ENCODE results near the gene EXOC3L1. TPM values are rescaled to one million over a fixed set of nuclear protein-coding genes. Genes with fewer than 3 reads are reported as not detected.

EXOC3L1 gene
- total and polyA plus RNA-seq, 2 of the 13 experiments (the other 11 are each of a cell fraction or from before 2014, with no cell fraction given) = 0.12 TPM; not detected in 1

- TF ChIP-seq NFAT5 (CRISPR knock-in tag; IDR thresholded peaks at IDR 0.05) (peak; percentile 82), PPARG (CRISPR knock-in tag; conservative IDR thresholded peaks at IDR 0.05) (peak; percentile 72; the same call in 1 of the 2 replicates), MLXIP (CRISPR knock-in tag; IDR thresholded peaks at IDR 0.05; ENCODE audit: borderline replicate concordance) (no peak), EZH2 (conservative IDR thresholded peaks at IDR 0.05; ENCODE audit: low read depth, low read length) (no peak), HMGA1 (CRISPR knock-in tag; conservative IDR thresholded peaks at IDR 0.05) (no peak), HOXA5 (CRISPR knock-in tag; IDR thresholded peaks at IDR 0.05) (peak; percentile 58; the same call in 1 of the 2 replicates), EED (CRISPR knock-in tag; IDR thresholded peaks at IDR 0.05) (no peak), MLLT10 (CRISPR knock-in tag; IDR thresholded peaks at IDR 0.05) (no peak), ZNF292 (CRISPR knock-in tag; IDR thresholded peaks at IDR 0.05; ENCODE audit: borderline replicate concordance, low read depth) (no peak), GABPB1 (CRISPR knock-in tag; IDR thresholded peaks at IDR 0.05) (peak; percentile 100)
- TF ChIP-seq, protein P1, sequence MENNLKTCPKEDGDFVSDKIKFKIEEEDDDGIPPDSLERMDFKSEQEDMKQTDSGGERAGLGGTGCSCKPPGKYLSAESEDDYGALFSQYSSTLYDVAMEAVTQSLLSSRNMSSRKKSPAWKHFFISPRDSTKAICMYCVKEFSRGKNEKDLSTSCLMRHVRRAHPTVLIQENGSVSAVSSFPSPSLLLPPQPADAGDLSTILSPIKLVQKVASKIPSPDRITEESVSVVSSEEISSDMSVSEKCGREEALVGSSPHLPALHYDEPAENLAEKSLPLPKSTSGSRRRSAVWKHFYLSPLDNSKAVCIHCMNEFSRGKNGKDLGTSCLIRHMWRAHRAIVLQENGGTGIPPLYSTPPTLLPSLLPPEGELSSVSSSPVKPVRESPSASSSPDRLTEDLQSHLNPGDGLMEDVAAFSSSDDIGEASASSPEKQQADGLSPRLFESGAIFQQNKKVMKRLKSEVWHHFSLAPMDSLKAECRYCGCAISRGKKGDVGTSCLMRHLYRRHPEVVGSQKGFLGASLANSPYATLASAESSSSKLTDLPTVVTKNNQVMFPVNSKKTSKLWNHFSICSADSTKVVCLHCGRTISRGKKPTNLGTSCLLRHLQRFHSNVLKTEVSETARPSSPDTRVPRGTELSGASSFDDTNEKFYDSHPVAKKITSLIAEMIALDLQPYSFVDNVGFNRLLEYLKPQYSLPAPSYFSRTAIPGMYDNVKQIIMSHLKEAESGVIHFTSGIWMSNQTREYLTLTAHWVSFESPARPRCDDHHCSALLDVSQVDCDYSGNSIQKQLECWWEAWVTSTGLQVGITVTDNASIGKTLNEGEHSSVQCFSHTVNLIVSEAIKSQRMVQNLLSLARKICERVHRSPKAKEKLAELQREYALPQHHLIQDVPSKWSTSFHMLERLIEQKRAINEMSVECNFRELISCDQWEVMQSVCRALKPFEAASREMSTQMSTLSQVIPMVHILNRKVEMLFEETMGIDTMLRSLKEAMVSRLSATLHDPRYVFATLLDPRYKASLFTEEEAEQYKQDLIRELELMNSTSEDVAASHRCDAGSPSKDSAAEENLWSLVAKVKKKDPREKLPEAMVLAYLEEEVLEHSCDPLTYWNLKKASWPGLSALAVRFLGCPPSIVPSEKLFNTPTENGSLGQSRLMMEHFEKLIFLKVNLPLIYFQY (CRISPR knock-in tag; IDR thresholded peaks at IDR 0.05; ENCODE audit: borderline replicate concordance) = no peak; the same call in 1 of the 2 replicates
- TF ChIP-seq, protein P2, sequence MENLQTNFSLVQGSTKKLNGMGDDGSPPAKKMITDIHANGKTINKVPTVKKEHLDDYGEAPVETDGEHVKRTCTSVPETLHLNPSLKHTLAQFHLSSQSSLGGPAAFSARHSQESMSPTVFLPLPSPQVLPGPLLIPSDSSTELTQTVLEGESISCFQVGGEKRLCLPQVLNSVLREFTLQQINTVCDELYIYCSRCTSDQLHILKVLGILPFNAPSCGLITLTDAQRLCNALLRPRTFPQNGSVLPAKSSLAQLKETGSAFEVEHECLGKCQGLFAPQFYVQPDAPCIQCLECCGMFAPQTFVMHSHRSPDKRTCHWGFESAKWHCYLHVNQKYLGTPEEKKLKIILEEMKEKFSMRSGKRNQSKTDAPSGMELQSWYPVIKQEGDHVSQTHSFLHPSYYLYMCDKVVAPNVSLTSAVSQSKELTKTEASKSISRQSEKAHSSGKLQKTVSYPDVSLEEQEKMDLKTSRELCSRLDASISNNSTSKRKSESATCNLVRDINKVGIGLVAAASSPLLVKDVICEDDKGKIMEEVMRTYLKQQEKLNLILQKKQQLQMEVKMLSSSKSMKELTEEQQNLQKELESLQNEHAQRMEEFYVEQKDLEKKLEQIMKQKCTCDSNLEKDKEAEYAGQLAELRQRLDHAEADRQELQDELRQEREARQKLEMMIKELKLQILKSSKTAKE (CRISPR knock-in tag; IDR thresholded peaks at IDR 0.05; ENCODE audit: borderline replicate concordance) = no peak
Measured at GRCh38 chr16:67226804-67227566, 37.0 kb upstream of the EXOC3L1 start, which contains the start of gene TMEM208 (continued).

All from HepG2 (cell line).